Stimulated activated naive CD8-positive, alpha-beta T cell treated with anti-CD3 and anti-CD28 coated beads, Interleukin-15, Interleukin-2, amounts not matched to agents 100 U/mL and 50 U/mL, for 24 hours (primary cell): ENCODE results near the gene SPIC.

ENCODE experiments used
- ATAC-seq: fragments of 150-1000 bp; cut with Tn5 transposase; one replicate; pipeline ENCODE4 v1.10.0; 2021
- DNase-seq: peaks from one replicate; pipeline ENCODE4 v3.0.0; 2021

Gene SPIC

DNA sequence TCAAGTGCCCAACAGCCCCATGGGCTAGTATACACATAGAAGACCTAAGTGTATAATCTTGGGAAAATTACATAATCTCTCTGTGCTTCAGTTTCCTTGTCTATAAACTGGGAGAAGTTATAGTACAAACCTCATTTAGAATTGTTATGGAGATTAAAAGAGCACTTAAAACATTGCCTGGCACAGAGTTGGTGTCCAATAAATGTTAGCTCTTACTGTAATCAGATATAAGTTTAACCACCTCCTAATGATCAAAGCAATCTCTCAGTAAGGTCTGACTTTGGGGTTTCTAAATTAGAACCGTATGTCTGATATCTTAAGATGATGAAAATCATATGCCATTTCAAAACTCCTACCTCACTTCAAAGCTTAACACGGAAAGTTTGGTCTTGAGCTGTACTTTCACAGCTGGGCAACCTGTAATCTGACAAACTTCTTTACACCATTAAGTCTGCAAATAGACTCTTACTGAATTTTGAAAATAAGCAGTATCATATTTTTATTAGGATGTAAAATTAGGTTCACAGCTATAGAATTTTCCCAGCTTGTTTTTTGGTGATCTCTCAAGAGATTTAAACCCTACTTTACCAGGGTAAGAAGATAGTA is 61.0 kb downstream of the SPIC start:
- DNase-seq (no peak), ATAC-seq (no peak)
